DND-41 (cell line): ENCODE data around the gene GHDC.

Experiments used
- CTCF ChIP-seq: IDR thresholded peaks from 2 replicates; pipeline ENCODE4 v1.5.1; 2012; ENCODE audit warnings: borderline replicate concordance, low read length, moderate library complexity, mild to moderate bottlenecking; ENCODE audit not compliant: poor library complexity, severe bottlenecking; ENCODE audit errors: extremely low read depth
- EZH2 ChIP-seq: IDR thresholded peaks from 3 replicates; pipeline ENCODE4 v1.6.1; 2012; ENCODE audit warnings: borderline replicate concordance, low read depth, mild to moderate bottlenecking, moderate library complexity, low read length, inconsistent platforms; ENCODE audit not compliant: severe bottlenecking

- TF ChIP-seq CTCF (no peak), EZH2 (no peak)
Observed at GRCh38 chr17:42225646-42226045, 31.4 kb upstream of the GHDC start.
